CMK (cell line): ENCODE data around the gene WDR35.

ENCODE experiments used
- DNase-seq: peaks from one replicate; pipeline ENCODE4 v3.0.0-alpha.2; 2010; ENCODE audit warnings: low read depth

WDR35 gene

GRCh38 chr2:19870792-19871191 is 119.1 kb downstream of the WDR35 start:
- DNase-seq, result no peak

- no peak for DNase-seq
These were observed 121.0 kb downstream of the WDR35 start for GRCh38 chr2:19868701-19869580.

DNA sequence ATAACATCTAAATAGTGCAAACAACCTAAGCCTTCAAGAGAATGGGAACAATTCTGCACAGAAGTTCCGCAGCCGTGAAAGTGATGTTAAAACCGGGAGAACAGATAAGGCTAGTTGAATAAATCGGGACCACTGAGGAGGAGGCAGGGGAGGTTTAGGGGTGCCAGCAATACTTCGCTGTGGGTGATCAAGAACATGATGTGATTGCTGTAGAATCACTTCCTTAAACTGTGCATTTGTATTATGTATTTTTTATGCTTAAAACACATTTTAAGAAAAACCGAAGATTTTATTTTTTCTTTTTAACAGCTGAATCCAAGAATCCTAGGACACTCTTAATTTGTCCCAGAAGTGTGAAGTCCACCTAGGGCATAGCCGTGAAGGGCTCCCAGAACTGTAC is 121.7 kb downstream of the WDR35 start:
- no peak for DNase-seq

GRCh38 chr2:19866771-19867170 is 123.1 kb downstream of the WDR35 start:
- DNase-seq, result no peak

DNA sequence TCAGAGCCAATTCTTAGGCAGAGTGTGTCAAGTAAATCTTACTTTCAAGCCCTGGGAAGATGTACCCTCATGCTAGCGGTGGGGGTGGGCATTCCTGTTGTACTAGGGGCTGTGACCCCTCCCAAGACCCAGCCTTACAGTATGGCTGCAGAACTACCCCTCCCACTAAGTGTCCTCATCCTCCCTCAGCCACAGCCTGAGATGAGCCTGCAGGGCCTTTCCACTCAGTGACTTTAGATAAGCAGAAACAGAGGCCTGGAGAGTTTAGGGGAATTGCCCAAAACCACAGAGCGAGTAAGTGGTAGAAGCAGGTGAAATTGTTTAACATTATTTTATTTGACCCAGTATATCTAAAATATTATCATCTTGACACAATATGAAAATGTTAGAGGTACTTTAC is 124.8 kb downstream of the WDR35 start:
- DNase-seq, result no peak

GRCh38 chr2:19864381-19864780 is 125.5 kb downstream of the WDR35 start:
- no peak for DNase-seq

DNA sequence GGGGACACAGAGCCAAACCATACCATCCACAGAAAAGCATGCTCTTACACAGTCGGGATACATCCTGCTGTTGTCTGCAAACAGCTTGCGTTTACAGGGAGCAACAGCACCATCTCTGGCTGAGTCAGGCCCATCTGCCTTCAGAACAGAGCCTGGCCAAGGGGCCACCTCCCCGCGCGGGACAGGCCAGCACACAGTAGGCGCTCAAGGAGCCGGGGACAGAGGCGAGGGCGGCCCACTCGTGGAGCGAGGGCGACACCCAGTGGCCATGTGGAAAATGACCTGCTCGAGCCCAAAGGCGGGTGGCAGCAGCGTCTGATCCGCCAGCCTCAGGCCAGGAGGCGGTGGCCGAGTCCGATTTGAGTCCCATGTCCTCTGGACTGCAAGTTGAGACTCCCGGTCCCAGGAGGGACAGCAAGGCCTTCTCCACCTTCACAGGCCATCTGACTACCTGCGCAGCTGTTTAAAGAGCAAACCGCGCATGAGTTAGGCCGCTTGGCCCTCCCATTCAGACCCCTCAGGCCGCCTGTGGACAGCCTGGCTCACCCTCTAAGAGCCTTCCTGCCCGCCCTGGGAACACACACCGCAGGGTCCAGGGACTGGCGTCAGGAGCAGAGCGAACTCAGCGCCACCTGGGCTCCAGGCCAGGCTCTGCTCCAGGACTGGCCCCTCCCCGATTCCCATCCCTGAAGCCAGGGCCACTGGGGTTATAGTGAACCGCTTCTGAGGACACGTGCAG is 126.4 kb downstream of the WDR35 start:
- peak; percentile 26 for DNase-seq

GRCh38 chr2:19861813-19862212 is 128.1 kb downstream of the WDR35 start:
- DNase-seq, result no peak
